ENCODE results near the gene ALS2.

DNA sequence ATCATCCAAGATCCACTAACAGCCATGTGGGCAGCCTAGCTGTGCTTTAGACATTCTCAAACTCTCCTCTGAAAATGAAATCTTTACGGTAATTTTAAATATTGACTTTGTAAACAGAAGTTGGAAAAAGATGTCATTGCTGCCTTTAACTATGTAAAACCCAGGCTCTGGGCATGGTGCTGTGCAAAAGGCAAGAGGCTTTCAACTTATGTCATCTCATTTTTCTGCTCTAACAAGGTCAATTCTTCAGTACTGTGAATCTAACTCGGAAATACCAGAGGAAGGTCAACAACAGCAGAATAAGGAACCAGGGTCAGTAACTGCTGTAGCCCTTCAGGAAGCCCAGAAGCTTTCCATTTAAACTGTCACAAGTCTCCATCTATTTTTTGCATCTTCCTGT lies 45.2 kb downstream of the ALS2 start:
- no peak for TF ChIP-seq POLR2AphosphoS5 (IDR thresholded peaks at IDR 0.05; ENCODE audit: low read depth, low read length)
- TF ChIP-seq, protein P1, sequence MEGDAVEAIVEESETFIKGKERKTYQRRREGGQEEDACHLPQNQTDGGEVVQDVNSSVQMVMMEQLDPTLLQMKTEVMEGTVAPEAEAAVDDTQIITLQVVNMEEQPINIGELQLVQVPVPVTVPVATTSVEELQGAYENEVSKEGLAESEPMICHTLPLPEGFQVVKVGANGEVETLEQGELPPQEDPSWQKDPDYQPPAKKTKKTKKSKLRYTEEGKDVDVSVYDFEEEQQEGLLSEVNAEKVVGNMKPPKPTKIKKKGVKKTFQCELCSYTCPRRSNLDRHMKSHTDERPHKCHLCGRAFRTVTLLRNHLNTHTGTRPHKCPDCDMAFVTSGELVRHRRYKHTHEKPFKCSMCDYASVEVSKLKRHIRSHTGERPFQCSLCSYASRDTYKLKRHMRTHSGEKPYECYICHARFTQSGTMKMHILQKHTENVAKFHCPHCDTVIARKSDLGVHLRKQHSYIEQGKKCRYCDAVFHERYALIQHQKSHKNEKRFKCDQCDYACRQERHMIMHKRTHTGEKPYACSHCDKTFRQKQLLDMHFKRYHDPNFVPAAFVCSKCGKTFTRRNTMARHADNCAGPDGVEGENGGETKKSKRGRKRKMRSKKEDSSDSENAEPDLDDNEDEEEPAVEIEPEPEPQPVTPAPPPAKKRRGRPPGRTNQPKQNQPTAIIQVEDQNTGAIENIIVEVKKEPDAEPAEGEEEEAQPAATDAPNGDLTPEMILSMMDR (IDR thresholded peaks at IDR 0.05) = no peak

All from Panc1 (cell line).